ENCODE results near the gene MTUS2. TPM values are rescaled to one million over a fixed set of nuclear protein-coding genes. Genes with fewer than 3 reads are reported as not detected.

Gene MTUS2
- total and polyA plus RNA-seq, 10 of the 15 experiments (the other 5 are each of a cell fraction or from before 2014, with no cell fraction given): under 0.01 to 0.05 (median 0.02) TPM; not detected in 6

DNA sequence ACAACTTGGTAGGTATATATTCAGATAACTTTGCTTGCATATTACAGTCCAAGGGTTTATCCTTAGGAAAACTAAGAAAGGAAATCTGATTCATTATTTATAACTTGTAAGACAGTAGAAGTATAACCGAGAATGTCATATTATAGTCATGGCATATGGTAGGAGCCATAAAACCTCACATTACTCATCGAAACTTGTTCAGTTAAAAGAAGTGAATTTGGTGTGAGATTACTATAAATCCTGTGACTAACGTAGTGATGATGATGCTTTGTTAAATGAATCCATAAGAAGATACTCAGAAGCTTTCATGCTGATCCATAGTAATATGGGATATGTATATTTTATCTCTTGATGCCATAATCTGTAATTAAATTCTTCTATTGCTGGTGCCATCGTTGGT lies 57.3 kb downstream of the MTUS2 start:
- in situ Hi-C loops (cut with MboI) (no loop called here), intact Hi-C loops (cut with micrococcal nuclease; ENCODE audit: unreplicated experiment) (no loop called here)
- Histone ChIP-seq H3K4me3 (no peak overlapping the region), H3K4me1 (ENCODE audit: control insufficient read depth, insufficient read depth, low read length) (no peaks in the 10 kb centered on the region), H3K9ac (ENCODE audit: control insufficient read depth, insufficient read depth, low read length) (no peak overlapping the region), H3K79me2 (ENCODE audit: control insufficient read depth, insufficient read depth, low read length) (no peaks in the 10 kb centered on the region), H3K27ac (ENCODE audit: control insufficient read depth, insufficient read depth) (no peak overlapping the region), H4K20me1 (ENCODE audit: control insufficient read depth, insufficient read depth) (no peaks in the 10 kb centered on the region), H2AFZ (ENCODE audit: control insufficient read depth, low read depth, low read length) (no peak overlapping the region), H3K9me3 (replicated peaks; ENCODE audit: control insufficient read depth, insufficient read depth, low read length) (peaks cover 2% of the 10 kb centered on the region; the same call in 1 of the 3 replicates), H3K27me3 (replicated peaks in 1 of 2; ENCODE audit: control insufficient read depth in 2 of 2, insufficient read depth in 2 of 2, low read length in 1 of 2) (no peaks in the 10 kb centered on the region), H3K4me2 (ENCODE audit: control insufficient read depth, insufficient read depth) (no peak overlapping the region), H3K36me3 (ENCODE audit: control insufficient read depth in 2 of 2, insufficient read depth in 2 of 2, low read length in 1 of 2) (no peaks in the 10 kb centered on the region)
- WGBS (ENCODE audit: insufficient coverage, insufficient replicate concordance, low lambda C conversion rate, missing lambda C conversion rate): 36% methylated on average over 4 of the region's 4 CpGs
- TF ChIP-seq EZH2 (IDR thresholded peaks at IDR 0.05; ENCODE audit: borderline replicate concordance, control insufficient read depth, low read depth, low read length) (no peak), SRF (IDR thresholded peaks at IDR 0.05; ENCODE audit: low read depth in 2 of 2, low read length in 2 of 2) (no peak), SUPT20H (IDR thresholded peaks at IDR 0.05; ENCODE audit: borderline replicate concordance, control insufficient read depth, low read depth, low read length) (no peak), RELA (IDR thresholded peaks at IDR 0.05; ENCODE audit: borderline replicate concordance, partially characterized antibody) (no peak), TBL1XR1 (IDR thresholded peaks at IDR 0.05; ENCODE audit: low read depth, low read length) (no peak), POU2F2 (IDR thresholded peaks at IDR 0.05; ENCODE audit: borderline replicate concordance, low read depth, low read length) (no peak)
- TF ChIP-seq, protein P1, sequence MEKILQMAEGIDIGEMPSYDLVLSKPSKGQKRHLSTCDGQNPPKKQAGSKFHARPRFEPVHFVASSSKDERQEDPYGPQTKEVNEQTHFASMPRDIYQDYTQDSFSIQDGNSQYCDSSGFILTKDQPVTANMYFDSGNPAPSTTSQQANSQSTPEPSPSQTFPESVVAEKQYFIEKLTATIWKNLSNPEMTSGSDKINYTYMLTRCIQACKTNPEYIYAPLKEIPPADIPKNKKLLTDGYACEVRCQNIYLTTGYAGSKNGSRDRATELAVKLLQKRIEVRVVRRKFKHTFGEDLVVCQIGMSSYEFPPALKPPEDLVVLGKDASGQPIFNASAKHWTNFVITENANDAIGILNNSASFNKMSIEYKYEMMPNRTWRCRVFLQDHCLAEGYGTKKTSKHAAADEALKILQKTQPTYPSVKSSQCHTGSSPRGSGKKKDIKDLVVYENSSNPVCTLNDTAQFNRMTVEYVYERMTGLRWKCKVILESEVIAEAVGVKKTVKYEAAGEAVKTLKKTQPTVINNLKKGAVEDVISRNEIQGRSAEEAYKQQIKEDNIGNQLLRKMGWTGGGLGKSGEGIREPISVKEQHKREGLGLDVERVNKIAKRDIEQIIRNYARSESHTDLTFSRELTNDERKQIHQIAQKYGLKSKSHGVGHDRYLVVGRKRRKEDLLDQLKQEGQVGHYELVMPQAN (conservative IDR thresholded peaks at IDR 0.05): no peak
- ChIA-PET SMC1A (ENCODE audit: uncharacterized antibody, unreplicated experiment) (no interaction called here), POLR2A (no interaction called here), RAD21 (ENCODE audit: unreplicated experiment) (no interaction called here), CTCF (interaction anchor here (0.6 kb wide), 1 partner anchor 127 kb away, joined by 3 read pairs; no protein-coding TSS in a partner anchor)
- no peak for ATAC-seq
- DNase-seq (ENCODE audit: low read depth, low spot score): no peak
- FAIRE-seq: no peak
- BruUV-seq (replicated peaks): no TSS peak
